GM20000 (cell line): Measurements from ENCODE around the gene SLC6A12.
"Not testable (repeated sequence)": the region's sequence is repeated elsewhere in the genome, so short reads cannot be mapped to it uniquely, and the experiment has no call there.

Experiments used
- DNase-seq: peaks from one replicate; pipeline ENCODE4 v3.0.0; 2012; ENCODE audit warnings: low spot score
- TF ChIP-seq, protein P1 (sequence below): IDR thresholded peaks from 2 replicates; pipeline ENCODE4 v1.5.1; 2012; ENCODE audit warnings: mild to moderate bottlenecking, control low read depth; ENCODE audit errors: extremely low read depth, missing control alignments

Gene SLC6A12

DNA sequence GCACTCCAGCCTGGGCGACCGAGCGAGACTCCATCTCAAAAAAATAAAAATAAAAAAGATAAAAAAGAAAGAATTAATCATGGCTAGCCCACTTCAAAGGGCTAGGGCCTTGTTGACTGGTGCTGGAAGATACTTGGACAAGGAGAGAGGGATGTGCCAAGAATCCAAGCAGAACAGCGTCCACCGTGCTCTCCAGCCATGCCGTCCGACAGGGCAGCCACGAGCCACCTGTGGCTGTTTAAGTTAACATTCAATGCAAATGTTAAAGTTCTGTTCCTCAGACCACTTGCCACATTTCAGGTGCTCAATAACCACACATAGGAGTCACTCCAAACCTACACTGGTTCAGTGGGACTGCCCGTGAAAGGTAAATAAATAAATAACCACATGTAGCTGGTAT lies 27.3 kb upstream of the SLC6A12 start:
- TF ChIP-seq, protein P1, sequence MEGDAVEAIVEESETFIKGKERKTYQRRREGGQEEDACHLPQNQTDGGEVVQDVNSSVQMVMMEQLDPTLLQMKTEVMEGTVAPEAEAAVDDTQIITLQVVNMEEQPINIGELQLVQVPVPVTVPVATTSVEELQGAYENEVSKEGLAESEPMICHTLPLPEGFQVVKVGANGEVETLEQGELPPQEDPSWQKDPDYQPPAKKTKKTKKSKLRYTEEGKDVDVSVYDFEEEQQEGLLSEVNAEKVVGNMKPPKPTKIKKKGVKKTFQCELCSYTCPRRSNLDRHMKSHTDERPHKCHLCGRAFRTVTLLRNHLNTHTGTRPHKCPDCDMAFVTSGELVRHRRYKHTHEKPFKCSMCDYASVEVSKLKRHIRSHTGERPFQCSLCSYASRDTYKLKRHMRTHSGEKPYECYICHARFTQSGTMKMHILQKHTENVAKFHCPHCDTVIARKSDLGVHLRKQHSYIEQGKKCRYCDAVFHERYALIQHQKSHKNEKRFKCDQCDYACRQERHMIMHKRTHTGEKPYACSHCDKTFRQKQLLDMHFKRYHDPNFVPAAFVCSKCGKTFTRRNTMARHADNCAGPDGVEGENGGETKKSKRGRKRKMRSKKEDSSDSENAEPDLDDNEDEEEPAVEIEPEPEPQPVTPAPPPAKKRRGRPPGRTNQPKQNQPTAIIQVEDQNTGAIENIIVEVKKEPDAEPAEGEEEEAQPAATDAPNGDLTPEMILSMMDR, result no peak
- DNase-seq, result no peak

- no peak for DNase-seq
- TF ChIP-seq, protein P1, result no peak
These were observed 26.6 kb upstream of the SLC6A12 start for GRCh38 chr12:240566-240965.

DNA sequence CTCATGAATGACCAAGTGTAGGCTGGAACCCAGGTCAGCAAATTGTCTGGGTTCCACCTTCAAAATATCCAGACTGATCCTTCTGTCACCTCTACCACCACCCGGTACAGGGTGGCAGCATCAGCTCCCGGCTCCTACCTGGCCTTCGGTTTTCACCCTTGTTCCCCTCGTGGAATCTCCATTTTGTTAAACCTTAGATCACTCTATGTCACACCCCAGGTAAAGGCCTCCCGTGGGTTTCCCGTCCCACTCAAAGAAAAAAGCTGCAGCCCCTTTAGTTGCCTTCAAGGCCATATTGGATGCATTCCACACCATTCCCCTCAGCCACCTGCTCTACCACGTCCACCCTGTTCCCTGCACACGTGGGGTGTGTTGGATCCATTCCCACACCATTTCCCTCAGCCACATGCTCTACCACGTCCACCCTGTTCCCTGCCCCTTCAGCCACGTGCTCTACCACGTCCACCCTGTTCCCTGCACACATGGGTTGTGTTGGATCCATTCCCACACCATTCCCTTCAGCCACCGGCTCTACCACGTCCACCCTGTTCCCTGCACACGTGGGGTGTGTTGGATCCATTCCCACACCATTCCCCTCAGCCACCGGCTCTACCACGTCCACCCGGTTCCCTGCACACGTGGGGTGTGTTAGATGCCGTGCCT lies 24.9 kb upstream of the SLC6A12 start:
- TF ChIP-seq, protein P1, result no peak
- DNase-seq, result no peak

GRCh38 chr12:238116-238515 lies 24.2 kb upstream of the SLC6A12 start:
- TF ChIP-seq, protein P1, result no peak
- DNase-seq, result no peak

- TF ChIP-seq, protein P1, result no peak
- DNase-seq, result no peak
These were observed 23.3 kb upstream of the SLC6A12 start for GRCh38 chr12:237026-237815.

- no peak for DNase-seq
- TF ChIP-seq, protein P1, result no peak
These were observed 22.5 kb upstream of the SLC6A12 start for GRCh38 chr12:236445-236844.

- not testable (repeated sequence) for DNase-seq
These were observed 22.0 kb upstream of the SLC6A12 start for GRCh38 chr12:235967-236366.
